Heart left ventricle (tissue), 16 donors: ENCODE results near the gene ROCK2. TPM values are rescaled to one million over a fixed set of nuclear protein-coding genes. Genes with fewer than 3 reads are reported as not detected.

Experiments
- ATAC-seq, 4 donors: fragments of 200-7000 bp; cut with Tn5 transposase; one replicate each; pipeline ENCODE4 v1.9.1; 2020 to 2022; ENCODE audit warnings: moderate library complexity in 4 of 4, mild to moderate bottlenecking in 3 of 4, moderate number of reproducible peaks in 1 of 4
- DNase-seq, 5 donors: peaks; one replicate each; pipeline ENCODE4 v3.0.0-alpha.2; 2020
- H3K27ac ChIP-seq, 12 donors: fragments of 200-600 bp; sonication (generic) in 4 of 12; one replicate each; pipeline versions ENCODE4 v1.5.0 to v1.8.0; 2016 to 2022; ENCODE audit warnings: mild to moderate bottlenecking in 2 of 12
- H3K27me3 ChIP-seq, 9 donors: fragments of 200-600 bp; sonication (generic) in 2 of 9; one replicate each; pipeline versions ENCODE4 v1.5.1 to v1.8.0; 2016 to 2022; ENCODE audit warnings: mild to moderate bottlenecking in 3 of 9
- H3K36me3 ChIP-seq, 9 donors: fragments of 200-600 bp; sonication (generic) in 2 of 9; one replicate each; pipeline versions ENCODE4 v1.5.0 to v1.8.0; 2018 to 2022; ENCODE audit warnings: mild to moderate bottlenecking in 2 of 9
- H3K4me1 ChIP-seq, 12 donors: fragments of 200-600 bp; sonication (generic) in 4 of 12; one replicate each; pipeline versions ENCODE4 v1.5.0 to v1.8.0; 2016 to 2022; ENCODE audit warnings: mild to moderate bottlenecking in 3 of 12
- H3K4me3 ChIP-seq, 12 donors: fragments of 200-600 bp; sonication (generic) in 4 of 12; one replicate each; pipeline versions ENCODE4 v1.5.0 to v1.8.0; 2017 to 2022; ENCODE audit warnings: mild to moderate bottlenecking in 9 of 12, moderate library complexity in 4 of 12
- H3K9me3 ChIP-seq, 12 donors: fragments of 200-600 bp; sonication (generic) in 4 of 12; one replicate each; pipeline versions ENCODE4 v1.5.0 to v1.8.0; 2016 to 2022; ENCODE audit warnings: mild to moderate bottlenecking in 1 of 12
- POLR2A ChIP-seq, 2 donors: fragments of 450-650 bp; IDR thresholded peaks; one replicate each; pipeline ENCODE4 v1.6.1; 2017; ENCODE audit warnings: antibody characterized with exemption in 2 of 2, mild to moderate bottlenecking in 2 of 2, moderate library complexity in 2 of 2
- WGBS, 4 donors: extraction: QIAGEN DNeasy Blood & Tissue Kit in 2 of 4; methylation state at CpG; one replicate each; pipeline versions ENCODE4 v1.1.5 to v1.1.7; 2013 to 2018; 5-methylcytosine and 5-hydroxymethylcytosine counted together
- intact Hi-C, 10 donors: fragments of 100-400 bp; cut with DNase I; formaldehyde crosslinking; loops; one replicate each; pipeline versions ENCODE4 v1.11.1 to v1.14.2; 2022
- polyA plus RNA-seq, 2 donors: library from polyadenylated mRNA; stranded (reverse); fragments of 200-250 nt; gene quantifications; one replicate each; pipeline ENCODE4 v1.2.3, GENCODE V29; 2013
- total RNA-seq, 9 donors: library from RNA; depleted of rRNA in 2 of 9; stranded (reverse); fragments of >200 nt in 2 of 9; fragmentation: NEBNext Ultra II Directional in 3 of 9; extraction: Animal tissue kit (Norgen Biotek cat#: 25700) in 3 of 9; gene quantifications; one replicate each; pipeline versions ENCODE4 v1.1.0 to v1.2.4, GENCODE V29; 2016 to 2023
- TF ChIP-seq, protein P1 (sequence below), 12 donors: fragments of 200-600 bp; sonication (generic) in 4 of 12; IDR thresholded peaks; one replicate each; pipeline versions ENCODE4 v1.5.0 to v1.8.0; 2018 to 2022; ENCODE audit warnings: antibody characterized with exemption in 12 of 12, mild to moderate bottlenecking in 5 of 12
- donor health status: ischemic (EF 13 %, LVEDD 7.1; RV severe dilation, severe dysfunction).
- donor health status: healthy with polysubstance abuse.
- donor health status: DM: no; HTN: yes; CAD: no.
- donor health status: DM: no; HTN: no; CAD: no.
- donor health status: ischemic (EF 25% LVEDD 6.9; RV normal size, moderate dysfunction).
- donor health status: ischemic (EF 25% LVEDD 5.7; RV mildly dilated, moderate dysfunction).
- donor health status: healthy.
- donor health status: DM: yes; HTN: yes; CAD: no.
- donor health status: ischemic (EF 35%, LVEDD 5.7; RV mildly dilated, moderate dysfunction).
- donor health status: nonischemic (EF 11% LVEDD 7.7; RV severe dilation, severe dysfunction).
- donor health status: DM: yes; HTN: yes; CAD: no.
- donor health status: PGD.
- donor health status: ischemic (EF 29% LVEDD 5.4; RV normal size, mild dysfunction).
- donor health status: nonischemic (EF 23%, LVEDD 6.1; RV moderate dilation, normal function).

ROCK2 gene
- total and polyA plus RNA-seq, 11 donors = 6.1 to 44.3 (median 38.0) TPM

GRCh38 chr2:11201969-11202368, 142.5 kb downstream of the ROCK2 start:
- Histone ChIP-seq H3K27me3 (no peaks in the 10 kb centered on the region), H3K36me3 (peaks cover 0 to 97% (median 69%) of the 10 kb centered on the region in 9 donors), H3K4me1 (peaks cover 0 to 25% (median 0%) of the 10 kb centered on the region in 12 donors), H3K4me3 (no peak overlapping the region), H3K9me3 (no peaks in the 10 kb centered on the region), H3K27ac (no peak overlapping the region)
- DNase-seq = no peak
- intact Hi-C loops = no loop called here
- ATAC-seq = no peak
- 78 to 87% (median 85%) methylated on average over 5 of the region's 5 CpGs for WGBS, 4 donors
- TF ChIP-seq POLR2A (IDR thresholded peaks at IDR 0.05) = no peak
- TF ChIP-seq, protein P1, sequence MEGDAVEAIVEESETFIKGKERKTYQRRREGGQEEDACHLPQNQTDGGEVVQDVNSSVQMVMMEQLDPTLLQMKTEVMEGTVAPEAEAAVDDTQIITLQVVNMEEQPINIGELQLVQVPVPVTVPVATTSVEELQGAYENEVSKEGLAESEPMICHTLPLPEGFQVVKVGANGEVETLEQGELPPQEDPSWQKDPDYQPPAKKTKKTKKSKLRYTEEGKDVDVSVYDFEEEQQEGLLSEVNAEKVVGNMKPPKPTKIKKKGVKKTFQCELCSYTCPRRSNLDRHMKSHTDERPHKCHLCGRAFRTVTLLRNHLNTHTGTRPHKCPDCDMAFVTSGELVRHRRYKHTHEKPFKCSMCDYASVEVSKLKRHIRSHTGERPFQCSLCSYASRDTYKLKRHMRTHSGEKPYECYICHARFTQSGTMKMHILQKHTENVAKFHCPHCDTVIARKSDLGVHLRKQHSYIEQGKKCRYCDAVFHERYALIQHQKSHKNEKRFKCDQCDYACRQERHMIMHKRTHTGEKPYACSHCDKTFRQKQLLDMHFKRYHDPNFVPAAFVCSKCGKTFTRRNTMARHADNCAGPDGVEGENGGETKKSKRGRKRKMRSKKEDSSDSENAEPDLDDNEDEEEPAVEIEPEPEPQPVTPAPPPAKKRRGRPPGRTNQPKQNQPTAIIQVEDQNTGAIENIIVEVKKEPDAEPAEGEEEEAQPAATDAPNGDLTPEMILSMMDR (IDR thresholded peaks at IDR 0.05) = no peak

DNA sequence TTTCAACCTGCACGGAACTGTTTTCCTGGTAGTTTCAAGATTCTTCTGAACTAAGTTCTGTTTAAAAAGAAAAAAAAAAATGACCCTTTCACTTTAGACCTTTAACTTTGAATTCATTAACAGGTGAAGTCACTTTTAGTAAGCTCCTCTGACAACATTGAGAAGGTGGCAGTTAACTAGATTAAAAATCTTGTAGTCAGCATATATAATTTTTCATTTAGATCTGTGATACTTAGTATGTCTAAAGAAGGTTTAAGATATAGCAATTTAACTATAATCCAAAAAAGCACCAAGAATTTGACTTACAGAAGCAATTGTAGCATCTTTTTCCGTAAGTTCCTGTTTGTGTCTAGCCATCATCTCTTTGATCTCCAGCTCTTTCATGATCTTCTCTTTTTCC, 143.8 kb downstream of the ROCK2 start:
- Histone ChIP-seq H3K36me3 (peaks cover 0 to 97% (median 72%) of the 10 kb centered on the region in 9 donors), H3K27ac (no peak overlapping the region), H3K4me1 (peaks cover 0 to 25% (median 0%) of the 10 kb centered on the region in 12 donors), H3K9me3 (no peaks in the 10 kb centered on the region), H3K4me3 (no peak overlapping the region), H3K27me3 (no peaks in the 10 kb centered on the region)
- no peak for DNase-seq
- ATAC-seq = no peak
- TF ChIP-seq, protein P1 (IDR thresholded peaks at IDR 0.05) = no peak
- TF ChIP-seq POLR2A (IDR thresholded peaks at IDR 0.05) = no peak
- intact Hi-C loops = no loop called here
- 94 to 97% (median 96%) methylated on average over 2 of the region's 2 CpGs for WGBS, 4 donors

GRCh38 chr2:11196246-11196645, 148.2 kb downstream of the ROCK2 start:
- Histone ChIP-seq H3K27me3 (no peaks in the 10 kb centered on the region), H3K36me3 (peaks cover 0 to 100% (median 98%) of the 10 kb centered on the region in 9 donors), H3K9me3 (no peaks in the 10 kb centered on the region), H3K4me1 (no peaks in the 10 kb centered on the region), H3K27ac (no peak overlapping the region), H3K4me3 (no peak overlapping the region)
- no peak for TF ChIP-seq POLR2A (IDR thresholded peaks at IDR 0.05)
- TF ChIP-seq, protein P1 (IDR thresholded peaks at IDR 0.05) = no peak
- 90 to 95% (median 94%) methylated on average over 3 of the region's 3 CpGs for WGBS, 4 donors
- DNase-seq = no peak
- no peak for ATAC-seq
- intact Hi-C loops = no loop called here

DNA sequence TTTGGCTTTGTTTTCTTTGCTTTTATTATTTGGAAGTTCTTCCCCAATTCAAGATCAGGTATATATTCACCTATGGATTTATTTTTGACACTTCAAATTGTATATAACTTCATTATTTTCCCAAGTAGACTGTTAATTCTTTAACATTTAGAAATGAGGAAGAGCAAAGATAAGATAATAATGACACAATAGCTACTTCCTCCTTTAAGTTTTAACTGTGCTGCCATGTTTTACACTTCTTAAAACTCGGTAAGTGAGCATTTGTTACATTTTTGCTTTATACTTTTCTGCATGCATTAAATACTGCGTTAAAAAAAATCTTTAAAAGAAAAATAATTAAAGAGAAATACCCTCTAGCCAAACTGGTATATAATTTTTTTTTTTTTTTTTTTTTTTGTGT, 156.7 kb downstream of the ROCK2 start:
- intact Hi-C loops = no loop called here
- no peak for DNase-seq
- Histone ChIP-seq H3K4me1 (peaks cover 0 to 10% (median 0%) of the 10 kb centered on the region in 12 donors), H3K36me3 (peaks cover 0 to 95% (median 72%) of the 10 kb centered on the region in 9 donors), H3K9me3 (no peaks in the 10 kb centered on the region), H3K27me3 (no peaks in the 10 kb centered on the region), H3K27ac (peak overlapping the region in 1 of 12 donors; percentile 12), H3K4me3 (no peak overlapping the region)
- ATAC-seq = no peak
- TF ChIP-seq POLR2A (IDR thresholded peaks at IDR 0.05) = no peak
- TF ChIP-seq, protein P1 (IDR thresholded peaks at IDR 0.05) = no peak
- WGBS, 4 donors = 91 to 96% (median 92%) methylated on average over 2 of the region's 2 CpGs
